Measurements from ENCODE around the gene UBE2B.
"Not testable (repeated sequence)": the region's sequence is repeated elsewhere in the genome, so short reads cannot be mapped to it uniquely, and the experiment has no call there.

UBE2B gene

GRCh38 chr5:134374232-134374631 lies 2.9 kb downstream of the UBE2B start:
- no peaks in the 10 kb centered on the region for H3K9me3 ChIP-seq (ENCODE audit: low read length)
- H3F3A ChIP-seq (ENCODE audit: insufficient read depth, low read length) = no peaks in the 10 kb centered on the region
- no peak overlapping the region for H3K27ac ChIP-seq (ENCODE audit: low read depth, low read length, poor library complexity, severe bottlenecking)
- H3K36me3 ChIP-seq (ENCODE audit: insufficient read depth, low read length) = peaks cover 42% of the 10 kb centered on the region
- H3K4me2 ChIP-seq (ENCODE audit: low read length) = no peak overlapping the region; the same call in 1 of the 2 replicates
- H3K79me2 ChIP-seq (ENCODE audit: insufficient read depth, low read length) = peaks cover 37% of the 10 kb centered on the region
- H4K20me1 ChIP-seq (ENCODE audit: insufficient read depth, low read length) = 0 out of 2 replicates have a peak, but pooled peaks cover 2% of the 10 kb centered on the region
- H3K9me2 ChIP-seq (ENCODE audit: low read depth, low read length) = no peaks in the 10 kb centered on the region
- H3K4me3 ChIP-seq (ENCODE audit: low read depth, low read length, poor library complexity, severe bottlenecking) = no peak overlapping the region
- H3K4me1 ChIP-seq (ENCODE audit: insufficient read depth, low read length, severe bottlenecking) = peaks cover 25% of the 10 kb centered on the region
- H3K9ac ChIP-seq (ENCODE audit: low read length) = no peak overlapping the region
- H2AFZ ChIP-seq (ENCODE audit: low read length) = no peak overlapping the region
- no peak for TF ChIP-seq EZH2 (IDR thresholded peaks at IDR 0.05; ENCODE audit: borderline replicate concordance, low read length)
- peak; percentile 25; the same call in 1 of the 2 replicates for TF ChIP-seq CTCF (IDR thresholded peaks at IDR 0.05; ENCODE audit: low read length)
- H3K27me3 ChIP-seq (ENCODE audit: insufficient read depth, low read length) = no peaks in the 10 kb centered on the region

DNA sequence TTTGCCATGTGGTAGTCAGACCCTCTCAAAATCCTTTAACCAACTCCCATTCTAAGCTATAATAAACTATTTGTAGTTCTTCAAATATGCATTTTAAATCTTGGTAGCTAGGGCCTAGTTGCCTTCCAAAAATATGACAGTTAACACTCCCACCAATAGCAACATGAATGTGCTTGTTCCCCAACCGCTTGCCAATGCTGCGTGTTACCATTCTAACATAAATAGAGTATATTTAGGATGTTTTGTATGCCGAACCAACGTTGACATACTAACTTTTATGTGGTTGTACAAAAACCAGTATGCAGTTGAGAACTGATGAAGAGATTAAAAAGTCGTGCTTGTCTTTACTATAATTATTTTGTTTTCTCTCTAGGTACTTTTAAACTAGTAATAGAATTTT lies 9.0 kb downstream of the UBE2B start:
- H3K9ac ChIP-seq (ENCODE audit: low read length) = no peak overlapping the region
- H3K9me3 ChIP-seq (ENCODE audit: low read length) = no peaks in the 10 kb centered on the region
- H3K27ac ChIP-seq (ENCODE audit: low read depth, low read length, poor library complexity, severe bottlenecking) = no peak overlapping the region
- H3K4me2 ChIP-seq (ENCODE audit: low read length) = no peak overlapping the region
- peaks cover 78% of the 10 kb centered on the region for H3K36me3 ChIP-seq (ENCODE audit: insufficient read depth, low read length)
- no peaks in the 10 kb centered on the region for H3K9me2 ChIP-seq (ENCODE audit: low read depth, low read length)
- peaks cover 4% of the 10 kb centered on the region; the same call in 1 of the 2 replicates for H3K79me2 ChIP-seq (ENCODE audit: insufficient read depth, low read length)
- no peaks in the 10 kb centered on the region for H3F3A ChIP-seq (ENCODE audit: insufficient read depth, low read length)
- TF ChIP-seq CTCF (IDR thresholded peaks at IDR 0.05; ENCODE audit: low read length) (no peak), EZH2 (IDR thresholded peaks at IDR 0.05; ENCODE audit: borderline replicate concordance, low read length) (no peak)
- no peak overlapping the region for H3K4me3 ChIP-seq (ENCODE audit: low read depth, low read length, poor library complexity, severe bottlenecking)
- H3K4me1 ChIP-seq (ENCODE audit: insufficient read depth, low read length, severe bottlenecking) = no peaks in the 10 kb centered on the region
- no peaks in the 10 kb centered on the region for H4K20me1 ChIP-seq (ENCODE audit: insufficient read depth, low read length)
- no peaks in the 10 kb centered on the region for H3K27me3 ChIP-seq (ENCODE audit: insufficient read depth, low read length)
- no peak overlapping the region for H2AFZ ChIP-seq (ENCODE audit: low read length)

DNA sequence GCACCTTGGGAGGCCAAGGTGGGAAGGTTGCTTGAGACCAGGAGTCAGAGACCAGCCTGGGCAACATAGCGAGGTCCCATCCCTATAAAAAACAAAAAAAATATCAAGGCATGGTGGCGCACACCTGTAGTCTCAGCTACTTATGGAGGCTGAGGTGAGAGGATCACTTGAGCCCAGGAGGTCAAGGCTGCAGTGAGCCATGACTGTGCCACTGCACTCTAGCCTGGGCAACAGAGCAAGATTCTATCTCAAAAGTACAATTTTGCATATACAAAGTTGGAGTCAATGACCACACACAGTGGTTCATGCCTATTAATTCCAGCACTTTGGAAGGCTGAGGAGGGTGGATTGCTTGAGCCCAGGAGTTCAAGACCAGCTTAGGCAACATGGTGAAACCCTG lies 10.8 kb downstream of the UBE2B start:
- not testable (repeated sequence) for H3K4me2 ChIP-seq (ENCODE audit: low read length); H3K27me3 ChIP-seq (ENCODE audit: insufficient read depth, low read length); H3K27ac ChIP-seq (ENCODE audit: low read depth, low read length, poor library complexity, severe bottlenecking); H2AFZ ChIP-seq (ENCODE audit: low read length); H3K9me2 ChIP-seq (ENCODE audit: low read depth, low read length); H3K9ac ChIP-seq (ENCODE audit: low read length); H4K20me1 ChIP-seq (ENCODE audit: insufficient read depth, low read length); H3K4me1 ChIP-seq (ENCODE audit: insufficient read depth, low read length, severe bottlenecking); H3K79me2 ChIP-seq (ENCODE audit: insufficient read depth, low read length); H3F3A ChIP-seq (ENCODE audit: insufficient read depth, low read length); H3K4me3 ChIP-seq (ENCODE audit: low read depth, low read length, poor library complexity, severe bottlenecking); H3K9me3 ChIP-seq (ENCODE audit: low read length)
- peaks cover 70% of the 10 kb centered on the region for H3K36me3 ChIP-seq (ENCODE audit: insufficient read depth, low read length)

GRCh38 chr5:134383980-134384697 lies 12.8 kb downstream of the UBE2B start:
- TF ChIP-seq EZH2 (IDR thresholded peaks at IDR 0.05; ENCODE audit: borderline replicate concordance, low read length) (no peak), CTCF (IDR thresholded peaks at IDR 0.05; ENCODE audit: low read length) (no peak)

More at GRCh38 chr5:134383980-134384697, 12.8 kb downstream of the UBE2B start:
- no peak overlapping the region for H2AFZ ChIP-seq (ENCODE audit: low read length)
- H3K9ac ChIP-seq (ENCODE audit: low read length) = no peak overlapping the region
- H3K9me2 ChIP-seq (ENCODE audit: low read depth, low read length) = no peaks in the 10 kb centered on the region
- no peak overlapping the region for H3K4me2 ChIP-seq (ENCODE audit: low read length)
- H3K27me3 ChIP-seq (ENCODE audit: insufficient read depth, low read length) = no peaks in the 10 kb centered on the region
- H3K9me3 ChIP-seq (ENCODE audit: low read length) = no peaks in the 10 kb centered on the region
- H3K79me2 ChIP-seq (ENCODE audit: insufficient read depth, low read length) = no peaks in the 10 kb centered on the region
- no peak overlapping the region for H3K4me3 ChIP-seq (ENCODE audit: low read depth, low read length, poor library complexity, severe bottlenecking)
- no peak overlapping the region for H3K27ac ChIP-seq (ENCODE audit: low read depth, low read length, poor library complexity, severe bottlenecking)
- H3K4me1 ChIP-seq (ENCODE audit: insufficient read depth, low read length, severe bottlenecking) = no peaks in the 10 kb centered on the region
- H3K36me3 ChIP-seq (ENCODE audit: insufficient read depth, low read length) = peaks cover 72% of the 10 kb centered on the region
- no peaks in the 10 kb centered on the region for H4K20me1 ChIP-seq (ENCODE audit: insufficient read depth, low read length)
- H3F3A ChIP-seq (ENCODE audit: insufficient read depth, low read length) = no peaks in the 10 kb centered on the region
